Fibroblast of mammary gland (primary cell): ENCODE data around the gene USP20.
"Not testable (repeated sequence)": the region's sequence is repeated elsewhere in the genome, so short reads cannot be mapped to it uniquely, and the experiment has no call there.

Source experiments
- DNase-seq: peaks from one replicate; pipeline ENCODE4 v3.0.0-alpha.2; 2010; ENCODE audit warnings: low read depth
- H3K4me3 ChIP-seq: 2 replicates; pipeline ENCODE4 v1.5.1; 2011; ENCODE audit warnings: low read depth, mild to moderate bottlenecking, low read length, moderate library complexity; ENCODE audit not compliant: control insufficient read depth
- CTCF ChIP-seq: conservative IDR thresholded peaks from 2 replicates; pipeline ENCODE4 v1.5.1; 2011; ENCODE audit warnings: low read depth, low read length, inconsistent platforms; ENCODE audit not compliant: control insufficient read depth, insufficient read depth

USP20 gene

DNA sequence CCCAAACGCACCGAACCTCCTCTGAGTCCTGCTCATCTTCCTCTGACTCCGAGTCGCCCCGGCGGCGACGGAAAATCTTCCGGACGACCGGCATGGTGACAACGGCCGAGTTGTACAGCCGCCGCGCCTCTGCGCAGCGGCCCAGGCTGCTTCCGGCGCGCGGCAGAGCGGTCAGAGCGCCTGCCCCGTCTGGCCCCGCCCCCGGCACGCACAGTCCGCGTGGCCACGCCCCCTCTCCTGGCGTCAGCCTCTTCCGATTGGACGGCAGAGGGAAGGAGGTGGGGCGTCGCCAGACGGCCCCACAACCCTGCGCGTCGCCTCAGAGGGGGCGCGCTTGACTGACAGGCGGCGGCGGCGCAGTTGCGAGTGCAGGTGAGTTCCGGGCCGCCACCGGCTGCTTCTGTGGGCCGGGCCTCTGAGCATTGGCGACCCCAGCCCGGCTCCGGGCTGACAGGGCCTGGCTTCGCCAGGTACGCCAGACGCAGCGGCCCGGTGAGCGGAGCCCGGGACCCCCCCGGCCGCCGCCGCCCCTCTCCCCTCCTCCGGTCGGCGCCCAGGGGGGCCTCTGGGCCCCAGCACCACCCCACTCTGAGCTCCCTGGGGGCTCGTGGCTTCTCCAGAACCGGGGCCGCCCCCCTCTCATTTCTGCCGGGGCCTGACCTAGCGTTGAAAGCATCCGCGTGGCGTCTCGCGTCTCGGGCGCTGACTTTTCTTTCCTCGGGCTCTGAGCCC lies at the start of gene USP20, which contains the start of gene C9orf78:
USP20 (plus strand) TSS at position 331 of the 732 bp plus-strand sequence. CDS start 17,098 bp downstream, outside the sequence.
C9orf78 (minus strand) TSS at position 148 of the 732 bp plus-strand sequence; CDS start at position 94, 54 bp downstream.
- TF ChIP-seq CTCF, result no peak
- peak; percentile 88 for DNase-seq
- peak within 1 kb of the TSS; percentile 96 for H3K4me3 ChIP-seq

DNA sequence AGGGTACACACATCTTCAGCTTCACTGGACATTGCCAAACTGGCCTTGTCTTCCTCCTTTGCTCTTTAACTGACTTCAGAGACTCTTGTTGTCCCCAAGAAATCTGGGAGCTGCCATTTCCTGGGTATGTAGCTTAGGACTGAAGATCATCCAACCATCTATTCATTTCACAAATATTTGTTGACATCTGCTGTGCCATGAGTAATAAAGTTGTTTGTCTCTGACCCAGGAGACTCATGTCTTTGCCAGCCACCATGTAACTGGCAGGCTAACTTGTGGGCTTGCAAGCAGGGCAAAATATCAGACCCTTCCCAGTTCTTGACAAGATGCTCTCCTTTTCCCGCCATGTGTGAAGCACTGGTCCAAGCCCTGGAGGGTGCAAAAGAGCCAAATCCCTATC lies 49.4 kb upstream of the USP20 start:
- H3K4me3 ChIP-seq, result no peak overlapping the region
- no peak for TF ChIP-seq CTCF
- DNase-seq, result peak; percentile 16

DNA sequence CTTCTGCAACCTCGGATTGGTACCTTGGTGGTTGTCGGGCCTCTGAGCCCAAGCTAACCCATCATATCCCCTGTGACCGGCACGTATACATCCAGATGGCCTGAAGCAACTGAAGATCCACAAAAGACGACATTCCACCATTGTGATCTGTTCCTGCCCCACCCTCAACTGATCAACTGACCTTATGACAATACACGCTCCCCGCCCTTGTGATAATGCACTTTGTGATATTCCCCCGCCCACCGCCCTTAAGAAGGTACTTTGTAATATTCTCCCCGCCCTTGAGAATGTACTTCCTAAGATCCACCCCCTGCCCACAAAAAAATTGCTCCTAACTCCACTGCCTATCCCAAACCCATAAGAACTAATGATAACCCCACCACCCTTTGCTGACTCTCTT lies 48.8 kb upstream of the USP20 start:
- no peak for DNase-seq
- no peak overlapping the region for H3K4me3 ChIP-seq
- TF ChIP-seq CTCF, result no peak

GRCh38 chr9:129794549-129794948 lies 40.7 kb upstream of the USP20 start:
- DNase-seq, result no peak
- no peak overlapping the region for H3K4me3 ChIP-seq
- TF ChIP-seq CTCF, result no peak

GRCh38 chr9:129796029-129796428 lies 39.2 kb upstream of the USP20 start:
- not testable (repeated sequence) for DNase-seq, H3K4me3 ChIP-seq

GRCh38 chr9:129798973-129799372 lies 36.3 kb upstream of the USP20 start:
- no peak overlapping the region for H3K4me3 ChIP-seq
- DNase-seq, result no peak
- no peak for TF ChIP-seq CTCF

DNA sequence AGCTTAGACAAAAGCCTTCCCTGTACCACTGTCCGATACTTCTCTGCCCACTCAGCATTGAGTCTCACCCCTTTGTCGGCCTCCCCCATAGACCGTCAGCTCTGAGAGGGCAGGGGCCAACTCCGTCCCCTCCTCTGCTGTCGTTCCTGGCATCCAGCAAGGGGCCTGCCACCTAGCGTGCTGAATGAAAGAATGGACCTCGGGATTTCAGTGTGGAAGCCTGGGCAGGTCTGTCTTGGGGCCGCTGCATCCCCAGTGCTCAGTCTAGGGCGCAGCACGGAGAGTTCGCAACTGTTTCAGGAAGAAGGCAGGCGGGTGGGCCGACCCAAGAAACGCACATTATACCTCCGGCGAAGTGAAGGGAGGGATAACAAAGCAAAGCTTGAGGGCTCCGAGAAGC lies 33.8 kb upstream of the USP20 start:
- DNase-seq, result no peak
- no peak for TF ChIP-seq CTCF
- H3K4me3 ChIP-seq, result no peak overlapping the region
